ENCODE data around the gene TAF1C.
A peak's percentile ranks its signal among the peaks of the same experiment; 100 is the strongest.

The TAF1C gene

GRCh38 chr16:84186685-84187437 is at the start of gene TAF1C:
TAF1C (minus strand) TSS chr16:84187057; CDS start chr16:84184988, 2,069 bp downstream.
- Histone ChIP-seq H3K4me3 (ENCODE audit: low read depth, low read length) (peak within 1 kb of the TSS; percentile 93), H3K4me1 (ENCODE audit: control insufficient read depth, insufficient read depth, low read length) (no peaks in the 10 kb centered on the region), H3K27me3 (ENCODE audit: control insufficient read depth, insufficient read depth, low read length) (no peaks in the 10 kb centered on the region), H3K36me3 (ENCODE audit: control insufficient read depth, insufficient read depth, low read length) (peaks cover 22% of the 10 kb centered on the region), H3K9me3 (ENCODE audit: control insufficient read depth, insufficient read depth, low read length) (no peaks in the 10 kb centered on the region), H3K9ac (ENCODE audit: low read depth, low read length) (peak within 1 kb of the TSS; percentile 90)

GRCh38 chr16:84234321-84235241 is 47.7 kb upstream of the TAF1C start:
- Histone ChIP-seq H3K9ac (ENCODE audit: low read depth, low read length) (no peak overlapping the region), H3K27me3 (ENCODE audit: control insufficient read depth, insufficient read depth, low read length) (no peaks in the 10 kb centered on the region), H3K4me3 (ENCODE audit: low read depth, low read length) (no peak overlapping the region), H3K9me3 (ENCODE audit: control insufficient read depth, insufficient read depth, low read length) (no peaks in the 10 kb centered on the region), H3K4me1 (ENCODE audit: control insufficient read depth, insufficient read depth, low read length) (no peaks in the 10 kb centered on the region), H3K36me3 (ENCODE audit: control insufficient read depth, insufficient read depth, low read length) (peaks cover 2% of the 10 kb centered on the region)

GRCh38 chr16:84233748-84234147 is 46.9 kb upstream of the TAF1C start:
- Histone ChIP-seq H3K4me1 (ENCODE audit: control insufficient read depth, insufficient read depth, low read length) (no peaks in the 10 kb centered on the region), H3K9me3 (ENCODE audit: control insufficient read depth, insufficient read depth, low read length) (no peaks in the 10 kb centered on the region), H3K4me3 (ENCODE audit: low read depth, low read length) (no peak overlapping the region), H3K36me3 (ENCODE audit: control insufficient read depth, insufficient read depth, low read length) (peaks cover 2% of the 10 kb centered on the region), H3K9ac (ENCODE audit: low read depth, low read length) (no peak overlapping the region), H3K27me3 (ENCODE audit: control insufficient read depth, insufficient read depth, low read length) (no peaks in the 10 kb centered on the region)

GRCh38 chr16:84232969-84233368 is 46.1 kb upstream of the TAF1C start:
- Histone ChIP-seq H3K4me1 (ENCODE audit: control insufficient read depth, insufficient read depth, low read length) (peaks cover 2% of the 10 kb centered on the region), H3K27me3 (ENCODE audit: control insufficient read depth, insufficient read depth, low read length) (no peaks in the 10 kb centered on the region), H3K4me3 (ENCODE audit: low read depth, low read length) (no peak overlapping the region), H3K36me3 (ENCODE audit: control insufficient read depth, insufficient read depth, low read length) (peaks cover 2% of the 10 kb centered on the region), H3K9ac (ENCODE audit: low read depth, low read length) (no peak overlapping the region), H3K9me3 (ENCODE audit: control insufficient read depth, insufficient read depth, low read length) (no peaks in the 10 kb centered on the region)

- Histone ChIP-seq H3K4me3 (ENCODE audit: low read depth, low read length) (no peak overlapping the region), H3K4me1 (ENCODE audit: control insufficient read depth, insufficient read depth, low read length) (peaks cover 4% of the 10 kb centered on the region), H3K36me3 (ENCODE audit: control insufficient read depth, insufficient read depth, low read length) (peaks cover 2% of the 10 kb centered on the region), H3K9me3 (ENCODE audit: control insufficient read depth, insufficient read depth, low read length) (no peaks in the 10 kb centered on the region), H3K27me3 (ENCODE audit: control insufficient read depth, insufficient read depth, low read length) (no peaks in the 10 kb centered on the region), H3K9ac (ENCODE audit: low read depth, low read length) (no peak overlapping the region)
Observed at GRCh38 chr16:84232060-84232459, 45.2 kb upstream of the TAF1C start.

GRCh38 chr16:84229471-84229870 is 42.6 kb upstream of the TAF1C start:
- Histone ChIP-seq H3K9ac (ENCODE audit: low read depth, low read length) (no peak overlapping the region), H3K9me3 (ENCODE audit: control insufficient read depth, insufficient read depth, low read length) (no peaks in the 10 kb centered on the region), H3K36me3 (ENCODE audit: control insufficient read depth, insufficient read depth, low read length) (no peaks in the 10 kb centered on the region), H3K4me1 (ENCODE audit: control insufficient read depth, insufficient read depth, low read length) (peaks cover 4% of the 10 kb centered on the region), H3K27me3 (ENCODE audit: control insufficient read depth, insufficient read depth, low read length) (no peaks in the 10 kb centered on the region), H3K4me3 (ENCODE audit: low read depth, low read length) (no peak overlapping the region)

GRCh38 chr16:84228256-84228838 is 41.5 kb upstream of the TAF1C start:
- Histone ChIP-seq H3K9me3 (ENCODE audit: control insufficient read depth, insufficient read depth, low read length) (no peaks in the 10 kb centered on the region), H3K36me3 (ENCODE audit: control insufficient read depth, insufficient read depth, low read length) (no peaks in the 10 kb centered on the region), H3K4me1 (ENCODE audit: control insufficient read depth, insufficient read depth, low read length) (peaks cover 4% of the 10 kb centered on the region), H3K27me3 (ENCODE audit: control insufficient read depth, insufficient read depth, low read length) (no peaks in the 10 kb centered on the region), H3K4me3 (ENCODE audit: low read depth, low read length) (no peak overlapping the region), H3K9ac (ENCODE audit: low read depth, low read length) (no peak overlapping the region)

GRCh38 chr16:84227548-84227947 is 40.7 kb upstream of the TAF1C start:
- Histone ChIP-seq H3K4me3 (ENCODE audit: low read depth, low read length) (no peak overlapping the region), H3K9me3 (ENCODE audit: control insufficient read depth, insufficient read depth, low read length) (no peaks in the 10 kb centered on the region), H3K27me3 (ENCODE audit: control insufficient read depth, insufficient read depth, low read length) (no peaks in the 10 kb centered on the region), H3K9ac (ENCODE audit: low read depth, low read length) (no peak overlapping the region), H3K4me1 (ENCODE audit: control insufficient read depth, insufficient read depth, low read length) (peaks cover 4% of the 10 kb centered on the region), H3K36me3 (ENCODE audit: control insufficient read depth, insufficient read depth, low read length) (no peaks in the 10 kb centered on the region)

- Histone ChIP-seq H3K9ac (ENCODE audit: low read depth, low read length) (no peak overlapping the region), H3K36me3 (ENCODE audit: control insufficient read depth, insufficient read depth, low read length) (no peaks in the 10 kb centered on the region), H3K4me1 (ENCODE audit: control insufficient read depth, insufficient read depth, low read length) (peaks cover 4% of the 10 kb centered on the region), H3K9me3 (ENCODE audit: control insufficient read depth, insufficient read depth, low read length) (no peaks in the 10 kb centered on the region), H3K4me3 (ENCODE audit: low read depth, low read length) (no peak overlapping the region), H3K27me3 (ENCODE audit: control insufficient read depth, insufficient read depth, low read length) (no peaks in the 10 kb centered on the region)
Observed at GRCh38 chr16:84226026-84226425, 39.2 kb upstream of the TAF1C start.

GRCh38 chr16:84225571-84225970 is 38.7 kb upstream of the TAF1C start:
- Histone ChIP-seq H3K9me3 (ENCODE audit: control insufficient read depth, insufficient read depth, low read length) (no peaks in the 10 kb centered on the region), H3K4me1 (ENCODE audit: control insufficient read depth, insufficient read depth, low read length) (peaks cover 4% of the 10 kb centered on the region), H3K27me3 (ENCODE audit: control insufficient read depth, insufficient read depth, low read length) (no peaks in the 10 kb centered on the region), H3K4me3 (ENCODE audit: low read depth, low read length) (no peak overlapping the region), H3K36me3 (ENCODE audit: control insufficient read depth, insufficient read depth, low read length) (no peaks in the 10 kb centered on the region), H3K9ac (ENCODE audit: low read depth, low read length) (no peak overlapping the region)

- no peaks in the 10 kb centered on the region for H3K9me3 ChIP-seq (ENCODE audit: control insufficient read depth, insufficient read depth, low read length)
- no peak overlapping the region for H3K4me3 ChIP-seq (ENCODE audit: low read depth, low read length)
- peaks cover 4% of the 10 kb centered on the region for H3K4me1 ChIP-seq (ENCODE audit: control insufficient read depth, insufficient read depth, low read length)
- no peaks in the 10 kb centered on the region for H3K36me3 ChIP-seq (ENCODE audit: control insufficient read depth, insufficient read depth, low read length)
- no peak overlapping the region for H3K9ac ChIP-seq (ENCODE audit: low read depth, low read length)
- H3K27me3 ChIP-seq (ENCODE audit: control insufficient read depth, insufficient read depth, low read length), result no peaks in the 10 kb centered on the region
Observed at GRCh38 chr16:84225126-84225525, 38.3 kb upstream of the TAF1C start.

All from iPS-15b (cell line).